ENCODE data around the gene CARMIL1. TPM values are rescaled to one million over a fixed set of nuclear protein-coding genes. Genes with fewer than 3 reads are reported as not detected.

The CARMIL1 gene
- total RNA-seq, 1 donor from 2014 or later, result 11.8 TPM

DNA sequence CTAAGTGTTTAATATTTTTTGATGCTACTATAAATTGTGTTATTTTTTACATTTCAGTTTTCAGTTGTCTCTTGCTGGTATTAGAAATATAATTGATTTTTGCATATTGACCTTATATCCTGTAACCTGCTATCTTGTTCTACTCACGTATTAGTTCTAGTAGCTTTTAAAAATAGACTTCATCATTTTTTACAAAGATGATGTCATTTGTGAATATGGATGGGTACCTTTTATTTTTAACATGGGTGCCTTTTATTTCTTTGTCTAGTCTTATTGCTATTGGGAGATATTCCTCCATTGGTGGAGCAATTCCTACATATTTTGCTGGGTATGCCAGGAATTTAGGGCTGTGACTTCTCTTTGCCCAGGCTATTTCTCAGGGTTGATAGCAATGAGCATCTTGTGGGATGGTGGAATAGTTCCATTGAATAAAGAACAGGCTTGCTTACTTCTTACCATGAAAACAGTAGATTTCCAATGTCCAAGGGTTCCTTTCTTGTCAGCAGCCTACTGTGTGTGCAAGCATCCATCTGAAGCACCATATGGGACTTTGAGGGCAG lies 149.7 kb downstream of the CARMIL1 start:
- H3K36me3 Mint-ChIP-seq, result no peaks in the 10 kb centered on the region
- no peak overlapping the region for H3K4me3 Mint-ChIP-seq
- H3K9me3 Mint-ChIP-seq, result no peaks in the 10 kb centered on the region
- DNase-seq (ENCODE audit: extremely low spot score, unreplicated experiment), result no peak
- H3K27ac Mint-ChIP-seq, result no peak overlapping the region
- no peaks in the 10 kb centered on the region for H3K27me3 Mint-ChIP-seq
- no peaks in the 10 kb centered on the region for H3K4me1 Mint-ChIP-seq (ENCODE audit: unreplicated experiment)
- TF ChIP-seq, protein P1, sequence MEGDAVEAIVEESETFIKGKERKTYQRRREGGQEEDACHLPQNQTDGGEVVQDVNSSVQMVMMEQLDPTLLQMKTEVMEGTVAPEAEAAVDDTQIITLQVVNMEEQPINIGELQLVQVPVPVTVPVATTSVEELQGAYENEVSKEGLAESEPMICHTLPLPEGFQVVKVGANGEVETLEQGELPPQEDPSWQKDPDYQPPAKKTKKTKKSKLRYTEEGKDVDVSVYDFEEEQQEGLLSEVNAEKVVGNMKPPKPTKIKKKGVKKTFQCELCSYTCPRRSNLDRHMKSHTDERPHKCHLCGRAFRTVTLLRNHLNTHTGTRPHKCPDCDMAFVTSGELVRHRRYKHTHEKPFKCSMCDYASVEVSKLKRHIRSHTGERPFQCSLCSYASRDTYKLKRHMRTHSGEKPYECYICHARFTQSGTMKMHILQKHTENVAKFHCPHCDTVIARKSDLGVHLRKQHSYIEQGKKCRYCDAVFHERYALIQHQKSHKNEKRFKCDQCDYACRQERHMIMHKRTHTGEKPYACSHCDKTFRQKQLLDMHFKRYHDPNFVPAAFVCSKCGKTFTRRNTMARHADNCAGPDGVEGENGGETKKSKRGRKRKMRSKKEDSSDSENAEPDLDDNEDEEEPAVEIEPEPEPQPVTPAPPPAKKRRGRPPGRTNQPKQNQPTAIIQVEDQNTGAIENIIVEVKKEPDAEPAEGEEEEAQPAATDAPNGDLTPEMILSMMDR (conservative IDR thresholded peaks at IDR 0.05), result no peak

DNA sequence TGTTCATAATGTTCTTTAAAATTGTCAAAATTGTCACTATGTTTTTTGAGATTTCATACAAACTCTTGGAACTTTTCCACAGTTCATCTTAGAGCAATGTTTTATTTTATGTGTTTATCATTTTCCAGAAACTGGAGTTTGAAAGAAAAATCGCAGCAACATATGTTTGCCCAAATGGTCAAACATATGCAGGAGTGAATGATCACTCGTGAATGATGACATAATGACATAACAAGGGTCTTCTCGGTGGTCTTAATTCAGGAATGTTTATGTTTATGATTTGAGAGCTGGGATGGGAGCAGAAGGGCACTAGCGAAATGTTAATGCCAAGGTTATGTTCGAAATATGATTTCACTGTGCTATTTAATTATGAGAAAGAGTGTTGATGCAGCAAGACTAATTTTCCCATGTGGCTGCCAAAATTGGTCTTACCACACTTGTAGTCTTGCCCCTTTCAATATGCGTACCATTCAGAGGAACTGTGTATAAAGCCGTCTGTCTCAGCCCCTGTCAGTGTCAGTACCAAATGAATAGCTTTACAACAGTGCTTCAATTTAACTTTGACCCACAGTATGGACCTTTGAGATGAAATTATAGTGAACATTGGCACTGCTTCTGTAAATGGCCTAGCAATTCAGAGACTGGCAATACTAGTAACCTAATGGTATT lies 152.3 kb downstream of the CARMIL1 start:
- DNase-seq (ENCODE audit: extremely low spot score, unreplicated experiment), result no peak
- Mint-ChIP-seq H3K9me3 (no peaks in the 10 kb centered on the region), H3K4me3 (no peak overlapping the region), H3K27me3 (no peaks in the 10 kb centered on the region), H3K4me1 (ENCODE audit: unreplicated experiment) (no peaks in the 10 kb centered on the region), H3K36me3 (no peaks in the 10 kb centered on the region), H3K27ac (no peak overlapping the region)
- TF ChIP-seq, protein P1 (conservative IDR thresholded peaks at IDR 0.05), result no peak

DNA sequence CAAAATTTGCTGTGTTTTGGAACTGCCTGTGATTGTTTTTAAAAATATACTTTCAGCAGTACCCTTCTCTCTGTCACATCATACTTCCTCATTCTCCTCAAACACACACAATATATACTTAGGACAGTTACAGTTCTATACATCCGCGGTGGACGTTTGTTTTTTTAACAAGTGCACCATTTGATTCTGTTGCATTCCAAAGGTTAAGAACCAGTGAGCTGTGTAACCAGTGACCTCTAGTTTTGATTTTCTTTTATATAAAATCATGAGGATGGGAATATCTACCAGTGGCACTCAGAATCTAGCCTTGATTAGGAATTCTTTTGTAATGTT lies 152.8 kb downstream of the CARMIL1 start:
- Mint-ChIP-seq H3K36me3 (no peaks in the 10 kb centered on the region), H3K27ac (no peak overlapping the region), H3K4me3 (no peak overlapping the region), H3K4me1 (ENCODE audit: unreplicated experiment) (no peaks in the 10 kb centered on the region), H3K27me3 (no peaks in the 10 kb centered on the region), H3K9me3 (no peaks in the 10 kb centered on the region)
- TF ChIP-seq, protein P1 (conservative IDR thresholded peaks at IDR 0.05), result no peak
- DNase-seq (ENCODE audit: extremely low spot score, unreplicated experiment), result no peak

DNA sequence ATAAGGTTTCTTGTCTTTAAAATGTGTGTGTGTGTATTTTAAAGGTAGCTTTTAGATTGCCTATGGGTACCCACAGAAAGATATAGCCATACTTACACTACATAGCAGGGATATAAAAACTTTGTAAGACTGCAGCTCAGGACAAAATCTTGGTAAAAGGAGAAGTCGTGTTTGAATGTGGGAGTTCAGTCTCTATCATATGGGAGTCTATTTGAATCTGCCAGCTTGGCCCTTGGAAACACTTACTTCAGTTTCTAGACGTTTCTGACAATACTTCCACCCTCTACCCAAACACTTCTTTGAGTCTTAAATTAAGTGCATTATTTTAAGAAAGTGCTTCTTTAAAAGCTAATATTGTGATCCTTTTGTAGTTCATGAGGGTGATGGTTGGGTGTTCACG lies 155.7 kb downstream of the CARMIL1 start:
- Mint-ChIP-seq H3K27me3 (no peaks in the 10 kb centered on the region), H3K4me1 (ENCODE audit: unreplicated experiment) (no peaks in the 10 kb centered on the region), H3K36me3 (no peaks in the 10 kb centered on the region), H3K4me3 (no peak overlapping the region), H3K27ac (no peak overlapping the region), H3K9me3 (no peaks in the 10 kb centered on the region)
- no peak for DNase-seq (ENCODE audit: extremely low spot score, unreplicated experiment)
- TF ChIP-seq, protein P1 (conservative IDR thresholded peaks at IDR 0.05), result no peak

DNA sequence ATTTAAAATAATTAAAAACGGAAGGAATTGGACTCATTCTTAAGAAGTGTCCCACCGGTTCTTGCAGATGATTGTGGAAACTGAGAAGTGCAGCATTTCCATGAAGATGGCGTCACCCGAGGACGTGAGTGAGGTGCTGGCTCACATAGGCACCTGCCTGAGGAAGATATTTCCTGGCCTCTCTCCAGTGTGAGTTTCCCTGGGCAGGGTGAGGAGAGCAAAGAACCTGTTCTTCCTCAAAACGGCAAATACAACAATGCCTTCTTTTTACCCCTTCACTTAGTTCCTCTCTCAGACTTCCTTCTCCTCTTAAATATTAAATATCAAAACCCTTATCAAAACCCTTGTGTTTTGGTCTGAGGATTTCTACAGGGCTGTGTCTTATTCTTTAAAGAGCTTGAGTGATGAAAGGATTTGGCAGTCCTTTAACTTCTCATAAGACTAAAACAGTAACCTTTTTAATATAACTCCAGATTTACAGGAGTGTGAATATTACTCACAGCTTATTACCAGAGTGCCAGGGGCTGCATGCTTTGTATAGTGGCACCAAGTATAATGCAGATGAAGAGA lies 156.3 kb downstream of the CARMIL1 start:
- no peak overlapping the region for H3K4me3 Mint-ChIP-seq
- no peaks in the 10 kb centered on the region for H3K27me3 Mint-ChIP-seq
- H3K9me3 Mint-ChIP-seq, result no peaks in the 10 kb centered on the region
- TF ChIP-seq, protein P1 (conservative IDR thresholded peaks at IDR 0.05), result no peak
- no peaks in the 10 kb centered on the region for H3K36me3 Mint-ChIP-seq
- DNase-seq (ENCODE audit: extremely low spot score, unreplicated experiment), result no peak
- no peaks in the 10 kb centered on the region for H3K4me1 Mint-ChIP-seq (ENCODE audit: unreplicated experiment)
- H3K27ac Mint-ChIP-seq, result no peak overlapping the region

Data from type B pancreatic cell (in vitro differentiated cells).